BJ (cell line): ENCODE data around the gene XPOT. TPM values are rescaled to one million over a fixed set of nuclear protein-coding genes. Genes with fewer than 3 reads are reported as not detected.
A peak's percentile ranks its signal among the peaks of the same experiment; 100 is the strongest.
"Not testable (repeated sequence)": the region's sequence is repeated elsewhere in the genome, so short reads cannot be mapped to it uniquely, and the experiment has no call there.

Experiments used
- CTCF ChIA-PET: fragments of 350-600 bp; formaldehyde crosslinking; extraction: SDS; loops from one replicate; lab custom pipeline; 2021; ENCODE audit warnings: antibody characterized with exemption, inconsistent platforms; lab: Yijun Ruan, JAX
- POLR2A ChIA-PET: fragments of 300-600 bp; sonication (Branson Sonifier 250); formaldehyde crosslinking; extraction: SDS; loops from one replicate; lab custom pipeline; 2021; ENCODE audit warnings: antibody characterized with exemption; lab: Charles Lee
- DNase-seq: peaks from one replicate; pipeline ENCODE4 v3.0.0-alpha.2; 2011; ENCODE audit warnings: low read depth
- H3K27me3 ChIP-seq: 2 replicates; pipeline ENCODE4 v1.6.0; 2011; ENCODE audit warnings: low read length; ENCODE audit not compliant: control insufficient read depth, insufficient read depth
- H3K36me3 ChIP-seq: 2 replicates; pipeline ENCODE4 v1.5.1; 2011; ENCODE audit warnings: low read length; ENCODE audit not compliant: control insufficient read depth, insufficient read depth
- H3K4me3 ChIP-seq: 2 replicates; pipeline ENCODE4 v1.5.1; 2011; ENCODE audit warnings: low read depth, mild to moderate bottlenecking, control low read depth, low read length
- CTCF ChIP-seq: IDR thresholded peaks from 2 replicates; pipeline ENCODE4 v1.5.1; 2011; ENCODE audit warnings: low read depth, mild to moderate bottlenecking, control low read depth, inconsistent platforms, low read length, moderate library complexity; ENCODE audit not compliant: insufficient read depth
- polyA minus RNA-seq: library from RNA; depleted of rRNA, polyadenylated mRNA; stranded (reverse); fragments of >200 nt; gene quantifications from 2 replicates; pipeline ENCODE4 v1.2.3, GENCODE V29; 2011; rRNA and poly(A)+ RNA removed
- polyA plus RNA-seq: library from polyadenylated mRNA; depleted of rRNA; stranded (reverse); fragments of >200 nt; gene quantifications from 2 replicates; pipeline ENCODE4 v1.2.3, GENCODE V29; 2011; rRNA removed

XPOT gene
- polyA plus RNA-seq (77.4 and 188 TPM in 2 replicates), polyA minus RNA-seq (71.9 and 84.9 TPM in 2 replicates)

- peak; percentile 87 for DNase-seq
- peak within 1 kb of the TSS; percentile 88 for H3K4me3 ChIP-seq
- CTCF ChIA-PET = interaction anchor here (1.0 to 1.1 kb wide), 2 partner anchors 27 to 147 kb away, joined by 3 to 6 read pairs; no protein-coding TSS in a partner anchor
- H3K27me3 ChIP-seq = no peaks in the 10 kb centered on the region
- POLR2A ChIA-PET = interaction anchor here (0.6 kb wide), 1 partner anchor 10 kb away, joined by 10 read pairs; no protein-coding TSS in a partner anchor
- no peaks in the 10 kb centered on the region for H3K36me3 ChIP-seq
- no peak for TF ChIP-seq CTCF
Measured at GRCh38 chr12:64403707-64404469, at the start of gene XPOT. Gene XPOT (plus strand): TSS chr12:64404392. CDS start chr12:64410036, 5,644 bp downstream.

GRCh38 chr12:64356209-64356608 is 48.0 kb upstream of the XPOT start:
- CTCF ChIA-PET, POLR2A ChIA-PET, DNase-seq, H3K27me3 ChIP-seq, H3K4me3 ChIP-seq, H3K36me3 ChIP-seq: not testable (repeated sequence)

- H3K36me3 ChIP-seq, H3K27me3 ChIP-seq, POLR2A ChIA-PET, DNase-seq, CTCF ChIA-PET, H3K4me3 ChIP-seq: not testable (repeated sequence)
Measured at GRCh38 chr12:64361173-64361572, 43.0 kb upstream of the XPOT start.

- H3K4me3 ChIP-seq = no peak overlapping the region
- no peak for DNase-seq
- POLR2A ChIA-PET = no interaction called here
- H3K36me3 ChIP-seq = no peaks in the 10 kb centered on the region
- no peak for TF ChIP-seq CTCF
- CTCF ChIA-PET = no interaction called here
- no peaks in the 10 kb centered on the region for H3K27me3 ChIP-seq
Measured at GRCh38 chr12:64362721-64363305, 41.4 kb upstream of the XPOT start.

GRCh38 chr12:64383675-64384074 is 20.5 kb upstream of the XPOT start:
- Histone ChIP-seq H3K27me3 (no peaks in the 10 kb centered on the region), H3K36me3 (no peaks in the 10 kb centered on the region), H3K4me3 (no peak overlapping the region)
- POLR2A ChIA-PET = no interaction called here
- TF ChIP-seq CTCF = no peak
- CTCF ChIA-PET = no interaction called here
- DNase-seq = no peak

GRCh38 chr12:64385019-64385418 is 19.2 kb upstream of the XPOT start:
- DNase-seq = no peak
- Histone ChIP-seq H3K36me3 (no peaks in the 10 kb centered on the region), H3K27me3 (no peaks in the 10 kb centered on the region), H3K4me3 (no peak overlapping the region)
- ChIA-PET CTCF (no interaction called here), POLR2A (no interaction called here)
- no peak for TF ChIP-seq CTCF
